Erythroblast (primary cell): ENCODE data around the gene CCM2.

Source experiments
- GATA1 ChIP-seq: IDR thresholded peaks from 2 replicates; pipeline ENCODE4 v1.6.1; 2011; ENCODE audit warnings: low read depth, mild to moderate bottlenecking, control low read depth, low read length, moderate library complexity
- POLR2A ChIP-seq: IDR thresholded peaks from 2 replicates; pipeline ENCODE4 v1.6.1; 2011; ENCODE audit warnings: mild to moderate bottlenecking, low read length

DNA sequence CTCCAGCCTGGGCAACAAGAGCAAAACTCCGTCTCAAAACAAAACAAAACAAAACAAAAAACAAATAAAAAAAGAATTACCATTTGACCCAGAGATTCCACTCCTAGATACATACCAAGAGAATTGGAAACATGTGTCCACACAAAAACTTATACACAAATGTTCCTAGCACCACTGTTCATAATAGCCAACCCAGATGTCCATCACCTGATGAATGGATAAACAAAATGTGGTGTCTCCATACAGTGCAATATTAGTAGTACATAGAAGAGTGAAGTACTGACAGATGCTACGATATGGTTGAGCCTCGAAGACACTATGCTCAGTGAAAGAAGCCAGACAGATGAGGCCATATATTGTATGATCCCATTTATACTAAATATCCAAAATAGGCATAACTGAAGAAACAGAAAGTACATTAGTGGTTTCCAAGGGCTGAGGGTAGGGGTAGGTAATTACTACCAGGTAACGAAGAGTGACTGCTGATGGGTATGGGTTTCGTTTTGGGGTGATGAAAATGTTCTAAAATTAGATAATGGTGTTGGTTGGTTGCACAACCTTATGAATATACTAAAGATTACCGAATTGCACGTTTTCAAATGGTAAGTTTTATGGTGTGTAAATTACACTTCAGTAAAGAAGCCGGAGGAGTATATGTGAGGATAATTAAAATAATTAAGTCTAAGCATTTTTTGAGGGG, 41.2 kb upstream of the CCM2 start:
- no peak for TF ChIP-seq POLR2A
- TF ChIP-seq GATA1 = no peak
